GM23338 (cell line): ENCODE data around the gene CFTR. TPM values are rescaled to one million over a fixed set of nuclear protein-coding genes. Genes with fewer than 3 reads are reported as not detected.

Source experiments
- ATAC-seq: fragments of 200-7000 bp; cut with Tn5 transposase; 3 replicates; pipeline ENCODE4 v1.9.1; 2020
- DNase-seq: peaks from one replicate; pipeline ENCODE4 v3.0.0-alpha.2; 2015; ENCODE audit warnings: low spot score
- H2AFZ ChIP-seq: fragments of 200-600 bp; sonication (generic); 2 replicates; pipeline ENCODE4 v1.8.0; 2016; ENCODE audit warnings: antibody characterized with exemption, mild to moderate bottlenecking, moderate library complexity
- H3F3A ChIP-seq: fragments of 200-600 bp; sonication (generic); replicated peaks from 2 replicates; pipeline ENCODE4 v1.8.0; 2017; ENCODE audit warnings: antibody characterized with exemption, mixed run types, low read depth
- H3K27ac ChIP-seq: fragments of 200-600 bp; sonication (generic); 2 replicates; pipeline ENCODE4 v1.6.1; 2016; ENCODE audit warnings: low read depth
- H3K27me3 ChIP-seq: fragments of 200-600 bp; sonication (generic); 2 replicates; pipeline ENCODE4 v1.8.0; 2016; ENCODE audit warnings: mild to moderate bottlenecking, mixed run types, moderate library complexity; ENCODE audit not compliant: insufficient read depth
- H3K36me3 ChIP-seq: fragments of 200-600 bp; sonication (generic); 2 replicates; pipeline ENCODE4 v1.8.0; 2016; ENCODE audit warnings: mild to moderate bottlenecking; ENCODE audit not compliant: insufficient read depth
- H3K4me1 ChIP-seq: fragments of 200-600 bp; sonication (generic); 2 replicates; pipeline ENCODE4 v1.8.0; 2016; ENCODE audit warnings: mild to moderate bottlenecking, moderate library complexity; ENCODE audit not compliant: insufficient read depth
- H3K4me2 ChIP-seq: fragments of 200-600 bp; sonication (generic); 2 replicates; pipeline ENCODE4 v1.7.1; 2017; ENCODE audit warnings: mixed run types
- H3K4me3 ChIP-seq: fragments of 200-600 bp; sonication (generic); 2 replicates; pipeline ENCODE4 v1.6.1; 2016; ENCODE audit warnings: mixed run types
- H3K79me2 ChIP-seq: fragments of 200-600 bp; sonication (generic); replicated peaks from 2 replicates; pipeline ENCODE4 v1.8.0; 2017; ENCODE audit warnings: mild to moderate bottlenecking; ENCODE audit not compliant: insufficient read depth
- H3K9me2 ChIP-seq: fragments of 200-600 bp; sonication (generic); 2 replicates; pipeline ENCODE4 v1.8.0; 2017; ENCODE audit not compliant: insufficient read depth
- H4K20me1 ChIP-seq: fragments of 200-600 bp; sonication (generic); replicated peaks from 2 replicates; pipeline ENCODE4 v1.8.0; 2017; ENCODE audit warnings: mild to moderate bottlenecking; ENCODE audit not compliant: insufficient read depth
- H3K27ac Mint-ChIP-seq: 2 replicates; pipeline ENCODE4 v1.8.0; 2020; ENCODE audit warnings: inconsistent platforms, mild to moderate bottlenecking, moderate library complexity, mixed read lengths
- H3K27me3 Mint-ChIP-seq: 3 replicates; pipeline ENCODE4 v1.8.0; 2022; ENCODE audit warnings: low read depth, mild to moderate bottlenecking, moderate library complexity, mixed read lengths, inconsistent platforms; ENCODE audit not compliant: insufficient read depth, poor library complexity
- H3K36me3 Mint-ChIP-seq: 3 replicates; pipeline ENCODE4 v1.8.0; 2021; ENCODE audit warnings: low read depth, mild to moderate bottlenecking, inconsistent platforms, moderate library complexity, mixed read lengths
- H3K4me1 Mint-ChIP-seq: 3 replicates; pipeline ENCODE4 v1.8.0; 2020; ENCODE audit warnings: mild to moderate bottlenecking, inconsistent platforms, mixed read lengths
- H3K4me3 Mint-ChIP-seq: 3 replicates; pipeline ENCODE4 v1.8.0; 2021; ENCODE audit warnings: moderate library complexity, mild to moderate bottlenecking, inconsistent platforms, mixed read lengths
- H3K9me3 Mint-ChIP-seq: 3 replicates; pipeline ENCODE4 v1.8.0; 2020; ENCODE audit warnings: moderate library complexity, mild to moderate bottlenecking, inconsistent platforms, mixed read lengths
- CREB1 ChIP-seq: fragments of 250-450 bp; sonication (Bioruptor Pico); IDR thresholded peaks from 2 replicates; pipeline ENCODE4 v1.5.0; 2020; ENCODE audit warnings: low read depth, mild to moderate bottlenecking, moderate library complexity
- EZH2 ChIP-seq: fragments of 200-600 bp; sonication (generic); IDR thresholded peaks from one replicate; pipeline ENCODE4 v1.8.0; 2017; ENCODE audit warnings: antibody characterized with exemption, mild to moderate bottlenecking, low read depth; ENCODE audit not compliant: unreplicated experiment
- EZH2phosphoT487 ChIP-seq: fragments of 200-600 bp; sonication (generic); IDR thresholded peaks from one replicate; pipeline ENCODE4 v1.8.1; 2018; ENCODE audit warnings: antibody characterized with exemption; ENCODE audit not compliant: unreplicated experiment
- JUNB ChIP-seq: IDR thresholded peaks from one replicate; pipeline ENCODE4 v1.6.1; 2016; ENCODE audit warnings: antibody characterized with exemption; ENCODE audit not compliant: unreplicated experiment
- NANOG ChIP-seq: IDR thresholded peaks from 2 replicates; pipeline ENCODE4 v1.6.1; 2016; ENCODE audit warnings: antibody characterized with exemption, borderline replicate concordance
- POLR2AphosphoS5 ChIP-seq: IDR thresholded peaks from 2 replicates; pipeline ENCODE4 v1.6.1; 2016; ENCODE audit warnings: antibody characterized with exemption, low read depth
- ZNF114 ChIP-seq: fragments of 250-450 bp; sonication (Bioruptor Pico); IDR thresholded peaks from 2 replicates; pipeline ENCODE4 v1.5.0; 2020; ENCODE audit warnings: mild to moderate bottlenecking, moderate library complexity
- ZNF331 ChIP-seq: fragments of 250-450 bp; sonication (Bioruptor Pico); IDR thresholded peaks from 2 replicates; pipeline ENCODE4 v1.5.0; 2020; ENCODE audit warnings: low read depth, mild to moderate bottlenecking, moderate library complexity
- polyA plus RNA-seq: library from polyadenylated mRNA; unstranded; fragments of >200 nt; fragmentation: Nextera tagmentation; extraction: Ambion mirVana; gene quantifications from 2 replicates; pipeline ENCODE4 v1.2.1, GENCODE V29; 2016
- total RNA-seq: library from RNA; depleted of rRNA; stranded (reverse); fragments of >200 nt; shearing (Covaris generic); gene quantifications from 2 replicates; pipeline ENCODE4 v1.2.3, GENCODE V29; 2014
- TF ChIP-seq, protein P1 (sequence below): fragments of 250-450 bp; sonication (Bioruptor Pico); IDR thresholded peaks from 2 replicates; pipeline ENCODE4 v1.5.0; 2020; ENCODE audit warnings: mild to moderate bottlenecking, moderate library complexity

Gene CFTR
- total and polyA plus RNA-seq, 2 experiments from 2014 or later: 0.45 to 1.2 TPM

DNA sequence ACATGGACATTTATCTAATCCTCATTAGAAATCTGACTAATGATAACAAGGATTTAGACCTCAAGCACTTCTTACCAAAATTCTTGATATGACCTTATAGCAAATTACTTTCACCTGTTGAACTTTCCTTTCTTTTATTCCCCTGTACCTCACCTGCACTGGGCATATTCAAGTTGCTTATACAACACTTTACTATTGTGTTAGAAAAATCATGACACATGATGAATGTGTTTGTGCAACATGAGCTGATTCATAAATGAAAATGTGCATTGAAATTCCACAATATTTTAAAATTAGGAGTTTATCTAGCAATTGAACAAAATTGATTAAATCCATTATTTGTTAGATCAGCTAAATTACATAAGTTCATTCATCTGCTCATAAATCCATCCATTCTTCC lies 160.6 kb downstream of the CFTR start:
- ATAC-seq (no peak), DNase-seq (no peak)
- H3K9me2 ChIP-seq: no peaks in the 10 kb centered on the region
- H3K36me3 Mint-ChIP-seq: no peaks in the 10 kb centered on the region
- H4K20me1 ChIP-seq: no peaks in the 10 kb centered on the region
- H3K4me2 ChIP-seq: no peak overlapping the region
- H3K9me3 Mint-ChIP-seq: no peaks in the 10 kb centered on the region
- H3K4me3 Mint-ChIP-seq: no peak overlapping the region
- no peaks in the 10 kb centered on the region for H3K36me3 ChIP-seq
- H3K79me2 ChIP-seq: no peaks in the 10 kb centered on the region
- no peak overlapping the region for H3K27ac ChIP-seq
- H3K4me1 Mint-ChIP-seq: no peaks in the 10 kb centered on the region
- H3K27me3 Mint-ChIP-seq: peaks cover 2% of the 10 kb centered on the region
- no peak overlapping the region for H2AFZ ChIP-seq
- no peak overlapping the region for H3K27ac Mint-ChIP-seq
- H3K4me1 ChIP-seq: no peaks in the 10 kb centered on the region
- H3K4me3 ChIP-seq: no peak overlapping the region
- TF ChIP-seq EZH2 (no peak), ZNF331 (CRISPR knock-in tag) (no peak), ZNF114 (CRISPR knock-in tag) (no peak), NANOG (no peak), CREB1 (CRISPR knock-in tag) (no peak), EZH2phosphoT487 (no peak), JUNB (no peak), POLR2AphosphoS5 (no peak)
- TF ChIP-seq, protein P1, sequence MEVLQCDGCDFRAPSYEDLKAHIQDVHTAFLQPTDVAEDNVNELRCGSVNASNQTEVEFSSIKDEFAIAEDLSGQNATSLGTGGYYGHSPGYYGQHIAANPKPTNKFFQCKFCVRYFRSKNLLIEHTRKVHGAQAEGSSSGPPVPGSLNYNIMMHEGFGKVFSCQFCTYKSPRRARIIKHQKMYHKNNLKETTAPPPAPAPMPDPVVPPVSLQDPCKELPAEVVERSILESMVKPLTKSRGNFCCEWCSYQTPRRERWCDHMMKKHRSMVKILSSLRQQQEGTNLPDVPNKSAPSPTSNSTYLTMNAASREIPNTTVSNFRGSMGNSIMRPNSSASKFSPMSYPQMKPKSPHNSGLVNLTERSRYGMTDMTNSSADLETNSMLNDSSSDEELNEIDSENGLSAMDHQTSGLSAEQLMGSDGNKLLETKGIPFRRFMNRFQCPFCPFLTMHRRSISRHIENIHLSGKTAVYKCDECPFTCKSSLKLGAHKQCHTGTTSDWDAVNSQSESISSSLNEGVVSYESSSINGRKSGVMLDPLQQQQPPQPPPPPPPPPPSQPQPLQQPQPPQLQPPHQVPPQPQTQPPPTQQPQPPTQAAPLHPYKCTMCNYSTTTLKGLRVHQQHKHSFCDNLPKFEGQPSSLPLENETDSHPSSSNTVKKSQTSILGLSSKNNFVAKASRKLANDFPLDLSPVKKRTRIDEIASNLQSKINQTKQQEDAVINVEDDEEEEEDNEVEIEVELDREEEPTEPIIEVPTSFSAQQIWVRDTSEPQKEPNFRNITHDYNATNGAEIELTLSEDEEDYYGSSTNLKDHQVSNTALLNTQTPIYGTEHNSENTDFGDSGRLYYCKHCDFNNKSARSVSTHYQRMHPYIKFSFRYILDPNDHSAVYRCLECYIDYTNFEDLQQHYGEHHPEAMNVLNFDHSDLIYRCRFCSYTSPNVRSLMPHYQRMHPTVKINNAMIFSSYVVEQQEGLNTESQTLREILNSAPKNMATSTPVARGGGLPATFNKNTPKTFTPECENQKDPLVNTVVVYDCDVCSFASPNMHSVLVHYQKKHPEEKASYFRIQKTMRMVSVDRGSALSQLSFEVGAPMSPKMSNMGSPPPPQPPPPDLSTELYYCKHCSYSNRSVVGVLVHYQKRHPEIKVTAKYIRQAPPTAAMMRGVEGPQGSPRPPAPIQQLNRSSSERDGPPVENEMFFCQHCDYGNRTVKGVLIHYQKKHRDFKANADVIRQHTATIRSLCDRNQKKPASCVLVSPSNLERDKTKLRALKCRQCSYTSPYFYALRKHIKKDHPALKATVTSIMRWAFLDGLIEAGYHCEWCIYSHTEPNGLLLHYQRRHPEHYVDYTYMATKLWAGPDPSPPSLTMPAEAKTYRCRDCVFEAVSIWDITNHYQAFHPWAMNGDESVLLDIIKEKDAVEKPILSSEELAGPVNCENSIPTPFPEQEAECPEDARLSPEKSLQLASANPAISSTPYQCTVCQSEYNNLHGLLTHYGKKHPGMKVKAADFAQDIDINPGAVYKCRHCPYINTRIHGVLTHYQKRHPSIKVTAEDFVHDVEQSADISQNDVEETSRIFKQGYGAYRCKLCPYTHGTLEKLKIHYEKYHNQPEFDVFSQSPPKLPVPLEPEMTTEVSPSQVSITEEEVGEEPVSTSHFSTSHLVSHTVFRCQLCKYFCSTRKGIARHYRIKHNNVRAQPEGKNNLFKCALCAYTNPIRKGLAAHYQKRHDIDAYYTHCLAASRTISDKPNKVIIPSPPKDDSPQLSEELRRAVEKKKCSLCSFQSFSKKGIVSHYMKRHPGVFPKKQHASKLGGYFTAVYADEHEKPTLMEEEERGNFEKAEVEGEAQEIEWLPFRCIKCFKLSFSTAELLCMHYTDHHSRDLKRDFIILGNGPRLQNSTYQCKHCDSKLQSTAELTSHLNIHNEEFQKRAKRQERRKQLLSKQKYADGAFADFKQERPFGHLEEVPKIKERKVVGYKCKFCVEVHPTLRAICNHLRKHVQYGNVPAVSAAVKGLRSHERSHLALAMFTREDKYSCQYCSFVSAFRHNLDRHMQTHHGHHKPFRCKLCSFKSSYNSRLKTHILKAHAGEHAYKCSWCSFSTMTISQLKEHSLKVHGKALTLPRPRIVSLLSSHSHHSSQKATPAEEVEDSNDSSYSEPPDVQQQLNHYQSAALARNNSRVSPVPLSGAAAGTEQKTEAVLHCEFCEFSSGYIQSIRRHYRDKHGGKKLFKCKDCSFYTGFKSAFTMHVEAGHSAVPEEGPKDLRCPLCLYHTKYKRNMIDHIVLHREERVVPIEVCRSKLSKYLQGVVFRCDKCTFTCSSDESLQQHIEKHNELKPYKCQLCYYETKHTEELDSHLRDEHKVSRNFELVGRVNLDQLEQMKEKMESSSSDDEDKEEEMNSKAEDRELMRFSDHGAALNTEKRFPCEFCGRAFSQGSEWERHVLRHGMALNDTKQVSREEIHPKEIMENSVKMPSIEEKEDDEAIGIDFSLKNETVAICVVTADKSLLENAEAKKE (CRISPR knock-in tag): no peak
- no peaks in the 10 kb centered on the region for H3F3A ChIP-seq
- H3K27me3 ChIP-seq: no peaks in the 10 kb centered on the region
